Measurements from ENCODE around the gene PTPRJ. TPM values are rescaled to one million over a fixed set of nuclear protein-coding genes. Genes with fewer than 3 reads are reported as not detected.

Gene PTPRJ
- total and polyA plus RNA-seq, 9 of the 15 experiments (the other 6 are each of a cell fraction or from before 2014, with no cell fraction given): 0.56 to 10.7 (median 4.8) TPM

DNA sequence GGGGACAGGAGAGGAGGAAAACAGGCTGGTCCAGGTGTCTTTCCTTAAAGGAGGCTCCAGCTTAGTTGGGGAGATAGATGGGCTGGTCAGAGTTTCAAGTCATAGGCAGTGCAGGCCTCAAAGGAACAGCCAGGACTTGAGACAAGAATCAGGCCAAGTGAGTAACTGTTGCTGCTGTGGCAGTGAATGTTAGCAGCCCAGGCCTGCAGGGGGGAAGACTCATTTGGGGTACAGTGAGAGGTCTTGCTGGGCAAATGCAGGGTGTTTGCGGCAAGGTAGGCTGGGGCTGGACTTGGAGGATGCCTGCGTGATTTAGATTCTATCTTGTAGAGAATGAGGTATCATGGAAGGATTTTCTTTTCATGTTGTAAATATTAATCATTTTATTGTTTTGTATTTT is 24.1 kb downstream of the PTPRJ start:
- no peak for ATAC-seq
- Histone ChIP-seq H4K20me1 (replicated peaks; ENCODE audit: control insufficient read depth, insufficient read depth, low read length) (0 out of 2 replicates have a peak, but pooled peaks cover 3% of the 10 kb centered on the region), H3K4me2 (ENCODE audit: insufficient read depth, low read length) (no peak overlapping the region), H3K9me1 (ENCODE audit: control insufficient read depth, insufficient read depth, low read length) (no peaks in the 10 kb centered on the region), H3K79me2 (ENCODE audit: control insufficient read depth, insufficient read depth, low read length) (peaks cover 6% of the 10 kb centered on the region; the same call in 1 of the 3 replicates), H3K27me3 (ENCODE audit: control insufficient read depth in 2 of 2, insufficient read depth in 2 of 2, low read length in 2 of 2) (no peaks in the 10 kb centered on the region), H2AFZ (ENCODE audit: low read depth, low read length) (no peak overlapping the region), H3K9ac (ENCODE audit: insufficient read depth in 1 of 2, low read depth in 2 of 2, low read length in 2 of 2) (peak overlapping the region in 1 of 2 experiments; percentile 38; a peak in 1 of 4 replicates), H3K4me3 (no peak overlapping the region), H3K9me3 (replicated peaks; ENCODE audit: control insufficient read depth, insufficient read depth, low read depth, low read length) (no peaks in the 10 kb centered on the region), H3K27ac (ENCODE audit: extremely low read depth, low read depth, low read length) (no peak overlapping the region), H3K36me3 (ENCODE audit: control insufficient read depth, insufficient read depth, low read length) (no peaks in the 10 kb centered on the region), H3K4me1 (replicated peaks in 1 of 2; ENCODE audit: control insufficient read depth in 2 of 2, insufficient read depth in 2 of 2, low read length in 2 of 2) (peaks cover 28 to 35% of the 10 kb centered on the region in 2 experiments)
- ChIA-PET CTCF (ENCODE audit: low intra/inter-chr PET ratio) (no interaction called here), POLR2A (interaction anchor here (1.7 to 3.7 kb wide), 3 partner anchors 8 to 21 kb away, joined by 4 to 21 read pairs (median 14); no protein-coding TSS in a partner anchor)
- no peak for FAIRE-seq
- in situ Hi-C loops (cut with MboI): no loop called here
- DNase-seq (ENCODE audit: extremely low read depth in 1 of 4, low spot score in 3 of 4): no peak
- intact Hi-C loops (cut with micrococcal nuclease): no loop called here
- WGBS (ENCODE audit: insufficient coverage, low coverage, missing lambda C conversion rate): 67% methylated on average over 2 of the region's 2 CpGs
- no peak for TF ChIP-seq HMG20B (CRISPR knock-in tag; IDR thresholded peaks at IDR 0.05)
- no TSS peak for BruUV-seq (replicated peaks)

DNA sequence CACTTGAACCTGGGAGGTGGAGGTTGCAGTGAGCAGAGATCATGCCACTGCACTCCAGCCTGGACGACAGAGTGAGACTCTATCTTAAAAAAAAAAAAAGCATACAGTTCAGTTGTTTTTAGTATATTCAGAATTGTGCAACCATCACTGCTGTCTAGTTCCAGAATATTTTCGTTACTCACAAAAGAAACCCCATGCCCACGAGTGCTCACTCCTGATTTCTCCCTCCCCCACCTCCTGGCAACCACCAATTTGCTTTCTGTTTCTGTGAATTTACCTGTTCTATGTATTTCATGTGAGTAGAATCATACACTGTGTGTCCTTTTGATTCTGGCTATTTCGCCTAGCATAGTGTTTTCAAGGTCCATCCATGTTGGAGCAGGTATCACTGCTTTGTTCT is 24.8 kb downstream of the PTPRJ start:
- Histone ChIP-seq H3K79me2 (ENCODE audit: control insufficient read depth, insufficient read depth, low read length) (peaks cover 6% of the 10 kb centered on the region; the same call in 1 of the 3 replicates), H3K9me1 (ENCODE audit: control insufficient read depth, insufficient read depth, low read length) (no peaks in the 10 kb centered on the region), H3K9me3 (replicated peaks; ENCODE audit: control insufficient read depth, insufficient read depth, low read depth, low read length) (no peaks in the 10 kb centered on the region), H3K36me3 (ENCODE audit: control insufficient read depth, insufficient read depth, low read length) (no peaks in the 10 kb centered on the region), H4K20me1 (replicated peaks; ENCODE audit: control insufficient read depth, insufficient read depth, low read length) (0 out of 2 replicates have a peak, but pooled peaks cover 3% of the 10 kb centered on the region), H3K27ac (ENCODE audit: extremely low read depth, low read depth, low read length) (no peak overlapping the region), H3K4me2 (ENCODE audit: insufficient read depth, low read length) (no peak overlapping the region), H3K4me1 (replicated peaks in 1 of 2; ENCODE audit: control insufficient read depth in 2 of 2, insufficient read depth in 2 of 2, low read length in 2 of 2) (peaks cover 34 to 39% of the 10 kb centered on the region in 2 experiments), H3K27me3 (ENCODE audit: control insufficient read depth in 2 of 2, insufficient read depth in 2 of 2, low read length in 2 of 2) (no peaks in the 10 kb centered on the region), H2AFZ (ENCODE audit: low read depth, low read length) (no peak overlapping the region), H3K4me3 (no peak overlapping the region), H3K9ac (ENCODE audit: insufficient read depth in 1 of 2, low read depth in 2 of 2, low read length in 2 of 2) (no peak overlapping the region)
- CTCF ChIA-PET (ENCODE audit: low intra/inter-chr PET ratio): no interaction called here
- no peak for FAIRE-seq
- WGBS (ENCODE audit: insufficient coverage, low coverage, missing lambda C conversion rate): 19% methylated on average over 4 of the region's 4 CpGs
- no TSS peak for BruUV-seq (replicated peaks)
- in situ Hi-C loops (cut with MboI) (no loop called here), intact Hi-C loops (cut with micrococcal nuclease) (no loop called here)
- POLR2A ChIA-PET: interaction anchor here (0.6 to 3.7 kb wide), 5 partner anchors 9 to 21 kb away, joined by 3 to 21 read pairs (median 5); no protein-coding TSS in a partner anchor
- ATAC-seq: no peak
- no peak for DNase-seq (ENCODE audit: extremely low read depth in 1 of 4, low spot score in 3 of 4)
- TF ChIP-seq DDX20 (tag; IDR thresholded peaks at IDR 0.05; ENCODE audit: low read depth) (no peak), KLF6 (CRISPR knock-in tag; IDR thresholded peaks at IDR 0.05; ENCODE audit: borderline replicate concordance) (no peak), ARID2 (IDR thresholded peaks at IDR 0.05) (no peak), CEBPB (tag; IDR thresholded peaks at IDR 0.05) (peak; percentile 70; the same call in 1 of the 2 replicates)

All from K562 (cell line).